Body of pancreas (tissue), 4 donors: ENCODE data around the gene FAM193B. TPM values are rescaled to one million over a fixed set of nuclear protein-coding genes. Genes with fewer than 3 reads are reported as not detected.

Experiments used
- ATAC-seq: fragments of 150-250 bp; one replicate; pipeline ENCODE4 v1.9.1; 2016
- DNase-seq, 4 donors: peaks; one replicate each; pipeline ENCODE4 v3.0.0-alpha.2; 2019
- H3K27ac ChIP-seq, 4 donors: fragments of 200-600 bp; sonication (generic); 1 replicate in 3 of 4; 2 replicates in 1 of 4; pipeline versions ENCODE4 v1.5.1 to v1.6.1; 2016 to 2019; ENCODE audit warnings: mild to moderate bottlenecking in 1 of 4, mixed read lengths in 1 of 4, moderate library complexity in 1 of 4
- H3K27me3 ChIP-seq, 2 donors: fragments of 200-600 bp; sonication (generic); one replicate each; pipeline ENCODE4 v1.6.0; 2016; ENCODE audit warnings: mild to moderate bottlenecking in 1 of 2
- H3K36me3 ChIP-seq, 2 donors: fragments of 200-600 bp; sonication (generic); replicated peaks in 1 of 2; 2 replicates each; pipeline ENCODE4 v1.5.1; 2016; ENCODE audit warnings: low read depth in 2 of 2; ENCODE audit not compliant: insufficient read depth in 1 of 2
- H3K4me1 ChIP-seq: fragments of 200-600 bp; sonication (generic); one replicate; pipeline ENCODE4 v1.6.0; 2016
- H3K4me3 ChIP-seq, 2 donors: fragments of 200-600 bp; sonication (generic); 1 replicate in 1 of 2; 2 replicates in 1 of 2; pipeline ENCODE4 v1.5.1; 2016 to 2019
- H3K9me3 ChIP-seq, 3 donors: fragments of 200-600 bp; sonication (generic); 1 replicate in 2 of 3; 2 replicates in 1 of 3; pipeline ENCODE4 v1.5.1; 2016
- CTCF ChIP-seq, 7 experiments: fragments of 450-650 bp in 4 of 7; fragments of 200-600 bp in 3 of 7; sonication (generic) in 3 of 7; IDR thresholded peaks; one replicate each; pipeline ENCODE4 v1.5.1; 2016 to 2019; ENCODE audit warnings: antibody characterized with exemption in 7 of 7
- POLR2A ChIP-seq, 3 donors: fragments of 450-650 bp; IDR thresholded peaks; one replicate each; pipeline ENCODE4 v1.6.1; 2016; ENCODE audit warnings: antibody characterized with exemption in 3 of 3, mild to moderate bottlenecking in 2 of 3
- WGBS, 2 donors: methylation state at CpG; one replicate each; pipeline ENCODE4 v1.1.5; 2017; 5-methylcytosine and 5-hydroxymethylcytosine counted together
- intact Hi-C: fragments of 100-400 bp; cut with DNase I; formaldehyde crosslinking; loops from one replicate; pipeline ENCODE4 v1.15.1; 2023
- total RNA-seq, 2 donors: library from RNA; depleted of rRNA; stranded (reverse); fragments of >200 nt; gene quantifications; one replicate each; pipeline ENCODE4 v1.1.0, GENCODE V29; 2016

Gene FAM193B
- total RNA-seq, 2 donors from 2014 or later = 79.9 to 133 TPM

GRCh38 chr5:177498013-177498787 is 56.2 kb downstream of the FAM193B start:
- WGBS, 2 donors = 10 to 11% methylated on average over 41 to 44 of the region's 48 CpGs
- intact Hi-C loops = no loop called here

GRCh38 chr5:177497292-177498012 is 56.9 kb downstream of the FAM193B start, which contains the start of gene PDLIM7:
PDLIM7 (minus strand) TSS chr5:177497604; CDS start chr5:177496512, 1,092 bp downstream.
- intact Hi-C loops = no loop called here
- TF ChIP-seq POLR2A (IDR thresholded peaks at IDR 0.05) (peak; percentile 84 to 89 (median 87)), CTCF (IDR thresholded peaks at IDR 0.05) (peak in 4 of 7 experiments; percentile 13 to 31 (median 20))
- ATAC-seq (peak; percentile 92), DNase-seq (peak; percentile 96 to 97 (median 97))
- WGBS, 2 donors = 0 to 1% methylated on average over 12 to 57 of the region's 73 CpGs
- H3K9me3 ChIP-seq = no peaks in the 10 kb centered on the region
- no peaks in the 10 kb centered on the region for H3K27me3 ChIP-seq
- no peaks in the 10 kb centered on the region for H3K36me3 ChIP-seq
- H3K4me3 ChIP-seq = peak within 1 kb of the TSS; percentile 23 to 74
- peaks cover 34% of the 10 kb centered on the region for H3K4me1 ChIP-seq
- H3K27ac ChIP-seq = peak within 1 kb of the TSS; percentile 44 to 64 (median 62)

More at GRCh38 chr5:177498013-177498787, 56.2 kb downstream of the FAM193B start:
- ATAC-seq (peak; percentile 15), DNase-seq (peak in 2 of 4 donors; percentile 26 to 47)
- Histone ChIP-seq H3K36me3 (no peaks in the 10 kb centered on the region), H3K4me1 (peaks cover 34% of the 10 kb centered on the region), H3K27me3 (no peaks in the 10 kb centered on the region), H3K4me3 (no peak overlapping the region), H3K27ac (peak overlapping the region in 2 of 4 donors; percentile 62 to 64), H3K9me3 (no peaks in the 10 kb centered on the region)
- no peak for TF ChIP-seq CTCF (IDR thresholded peaks at IDR 0.05)
- TF ChIP-seq POLR2A (IDR thresholded peaks at IDR 0.05) = no peak

- peaks cover 34% of the 10 kb centered on the region for H3K4me1 ChIP-seq
Observed at GRCh38 chr5:177496727-177497291, 57.6 kb downstream of the FAM193B start.

More at GRCh38 chr5:177496727-177497291, 57.6 kb downstream of the FAM193B start:
- no peak for ATAC-seq
- Histone ChIP-seq H3K4me3 (peak overlapping the region; percentile 23 to 74), H3K27ac (peak overlapping the region; percentile 44 to 64 (median 62)), H3K36me3 (no peaks in the 10 kb centered on the region), H3K9me3 (no peaks in the 10 kb centered on the region), H3K27me3 (no peaks in the 10 kb centered on the region)
- 0% methylated on average over 1 to 13 of the region's 29 CpGs for WGBS, 2 donors
- DNase-seq = peak in 3 of 4 donors; percentile 57 to 70 (median 59)
- intact Hi-C loops = no loop called here
- TF ChIP-seq POLR2A (IDR thresholded peaks at IDR 0.05) (no peak), CTCF (IDR thresholded peaks at IDR 0.05) (no peak)
